HepG2 (cell line): ENCODE data around the gene OGFR. TPM values are rescaled to one million over a fixed set of nuclear protein-coding genes. Genes with fewer than 3 reads are reported as not detected.

Experiments
- ARHGAP35 ChIP-seq: sonication (generic); formaldehyde crosslinking; IDR thresholded peaks from 2 replicates; pipeline ENCODE4 v1.9.0; 2022; ENCODE audit warnings: mild to moderate bottlenecking, inconsistent platforms, moderate library complexity, missing genetic modification reagents, borderline replicate concordance
- CREM ChIP-seq, 2 experiments: sonication (generic) in 1 of 2; formaldehyde crosslinking in 1 of 2; IDR thresholded peaks; 2 replicates each; pipeline versions ENCODE4 v1.4.0 to v1.6.1; 2016 to 2020; ENCODE audit warnings: antibody characterized with exemption in 1 of 2, mild to moderate bottlenecking in 1 of 2, missing genetic modification reagents in 1 of 2
- EHMT2 ChIP-seq: fragments of 200-600 bp; sonication (generic); IDR thresholded peaks from 2 replicates; pipeline ENCODE4 v1.7.0; 2017; ENCODE audit warnings: antibody characterized with exemption, low read depth, low read length, borderline replicate concordance
- HDAC2 ChIP-seq: sonication (generic); formaldehyde crosslinking; IDR thresholded peaks from 2 replicates; pipeline ENCODE4 v1.4.0; 2020; ENCODE audit warnings: missing genetic modification reagents
- NFATC3 ChIP-seq: sonication (generic); formaldehyde crosslinking; IDR thresholded peaks from 2 replicates; pipeline ENCODE4 v1.5.1; 2020; ENCODE audit warnings: mild to moderate bottlenecking, missing genetic modification reagents
- NFE2 ChIP-seq: sonication (generic); formaldehyde crosslinking; IDR thresholded peaks from 2 replicates; pipeline ENCODE4 v1.4.0; 2020; ENCODE audit warnings: missing genetic modification reagents
- POLR2A ChIP-seq, 2 experiments: IDR thresholded peaks; 2 replicates each; pipeline ENCODE4 v1.6.1; 2011; ENCODE audit warnings: low read depth in 2 of 2, low read length in 2 of 2, mild to moderate bottlenecking in 1 of 2, moderate library complexity in 1 of 2; ENCODE audit not compliant: insufficient read depth in 1 of 2
- SRSF1 ChIP-seq: fragments of 200-400 bp; formaldehyde crosslinking; optimal IDR thresholded peaks from 2 replicates; pipeline ENCODE3; 2017; ENCODE audit warnings: mild to moderate bottlenecking, low read depth, low read length, moderate library complexity
- ZNF44 ChIP-seq: sonication (generic); formaldehyde crosslinking; IDR thresholded peaks from 2 replicates; pipeline ENCODE4 v1.5.1; 2020; ENCODE audit warnings: mild to moderate bottlenecking, missing genetic modification reagents
- polyA plus RNA-seq, 8 experiments: library from polyadenylated mRNA; depleted of rRNA in 3 of 8; stranded (reverse) in 7 of 8; unstranded in 1 of 8; fragments of >200 nt; fragmentation: Illumina TruSeq in 4 of 8; extraction: Trizol in 4 of 8; gene quantifications; 2 replicates each; pipeline versions ENCODE4 v1.2.1 to v1.2.3, GENCODE V29; 2011 to 2016; ENCODE audit warnings: low read depth in 4 of 8, missing spikeins in 1 of 8, mixed read lengths in 1 of 8; ENCODE audit not compliant: insufficient read depth in 1 of 8
- total RNA-seq, 5 experiments: library from RNA; depleted of rRNA; stranded (reverse); fragments of >200 nt; fragmentation: Illumina TruSeq; extraction: Trizol; gene quantifications; 2 replicates each; pipeline ENCODE4 v1.2.3, GENCODE V29; 2016; ENCODE audit warnings: low read depth in 1 of 5
- TF ChIP-seq, protein P1 (sequence below): sonication (generic); formaldehyde crosslinking; IDR thresholded peaks from 2 replicates; pipeline ENCODE4 v1.5.1; 2020; ENCODE audit warnings: mild to moderate bottlenecking, moderate library complexity, missing genetic modification reagents
- TF ChIP-seq, protein P2 (sequence below): sonication (generic); formaldehyde crosslinking; IDR thresholded peaks from one replicate; pipeline ENCODE4 v1.5.1; 2020; ENCODE audit warnings: mild to moderate bottlenecking, missing genetic modification reagents; ENCODE audit errors: not compliant biosample characterization
- TF ChIP-seq, protein P3 (sequence below): sonication (generic); formaldehyde crosslinking; IDR thresholded peaks from 2 replicates; pipeline ENCODE4 v1.5.1; 2020; ENCODE audit warnings: mild to moderate bottlenecking, missing genetic modification reagents
- TF ChIP-seq, protein P4 (sequence below): sonication (generic); formaldehyde crosslinking; IDR thresholded peaks from 2 replicates; pipeline ENCODE4 v1.4.0; 2020; ENCODE audit warnings: mild to moderate bottlenecking, missing genetic modification reagents

Gene OGFR
- total and polyA plus RNA-seq, 2 of the 13 experiments (the other 11 are each of a cell fraction or from before 2014, with no cell fraction given) = 47.7 to 81.8 TPM

DNA sequence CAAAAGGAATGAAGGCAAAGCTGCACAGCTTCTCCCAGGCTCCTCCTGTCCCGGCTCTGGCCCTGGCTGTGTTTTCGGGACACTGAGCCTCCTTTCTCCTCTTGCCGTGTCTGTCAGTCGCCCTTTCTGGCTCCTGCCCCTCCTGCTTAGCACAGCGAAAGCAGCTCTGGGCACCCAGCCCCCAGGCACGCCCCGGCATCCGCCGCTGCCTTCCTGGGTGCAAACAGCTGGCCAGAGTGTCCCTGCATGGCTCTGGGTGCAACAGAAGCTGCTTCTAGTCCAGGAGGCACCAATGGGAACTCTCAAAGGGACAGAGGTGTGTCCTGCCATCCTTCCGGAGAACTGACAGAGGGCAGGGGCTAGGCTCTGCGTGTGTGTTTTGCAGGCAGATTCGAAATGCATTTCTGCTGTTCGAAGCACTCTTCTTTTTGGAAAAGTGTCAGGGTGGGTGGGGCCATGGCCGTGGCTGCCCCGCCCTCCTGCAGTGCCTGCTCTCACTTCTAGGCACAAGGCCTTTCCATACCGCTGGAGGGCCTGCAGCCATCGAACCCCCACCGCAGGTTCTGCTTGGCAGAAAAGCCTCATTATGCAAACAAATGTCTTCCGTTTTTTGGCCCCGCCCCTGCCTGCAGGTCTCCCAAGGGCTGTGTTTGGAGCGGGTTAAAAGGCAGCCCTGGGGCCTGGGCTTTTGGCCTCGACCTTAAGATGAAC is 27.7 kb downstream of the OGFR start (continued):
- TF ChIP-seq, protein P1, sequence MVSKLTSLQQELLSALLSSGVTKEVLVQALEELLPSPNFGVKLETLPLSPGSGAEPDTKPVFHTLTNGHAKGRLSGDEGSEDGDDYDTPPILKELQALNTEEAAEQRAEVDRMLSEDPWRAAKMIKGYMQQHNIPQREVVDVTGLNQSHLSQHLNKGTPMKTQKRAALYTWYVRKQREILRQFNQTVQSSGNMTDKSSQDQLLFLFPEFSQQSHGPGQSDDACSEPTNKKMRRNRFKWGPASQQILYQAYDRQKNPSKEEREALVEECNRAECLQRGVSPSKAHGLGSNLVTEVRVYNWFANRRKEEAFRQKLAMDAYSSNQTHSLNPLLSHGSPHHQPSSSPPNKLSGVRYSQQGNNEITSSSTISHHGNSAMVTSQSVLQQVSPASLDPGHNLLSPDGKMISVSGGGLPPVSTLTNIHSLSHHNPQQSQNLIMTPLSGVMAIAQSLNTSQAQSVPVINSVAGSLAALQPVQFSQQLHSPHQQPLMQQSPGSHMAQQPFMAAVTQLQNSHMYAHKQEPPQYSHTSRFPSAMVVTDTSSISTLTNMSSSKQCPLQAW (CRISPR knock-in tag) = no peak
- TF ChIP-seq, protein P2, sequence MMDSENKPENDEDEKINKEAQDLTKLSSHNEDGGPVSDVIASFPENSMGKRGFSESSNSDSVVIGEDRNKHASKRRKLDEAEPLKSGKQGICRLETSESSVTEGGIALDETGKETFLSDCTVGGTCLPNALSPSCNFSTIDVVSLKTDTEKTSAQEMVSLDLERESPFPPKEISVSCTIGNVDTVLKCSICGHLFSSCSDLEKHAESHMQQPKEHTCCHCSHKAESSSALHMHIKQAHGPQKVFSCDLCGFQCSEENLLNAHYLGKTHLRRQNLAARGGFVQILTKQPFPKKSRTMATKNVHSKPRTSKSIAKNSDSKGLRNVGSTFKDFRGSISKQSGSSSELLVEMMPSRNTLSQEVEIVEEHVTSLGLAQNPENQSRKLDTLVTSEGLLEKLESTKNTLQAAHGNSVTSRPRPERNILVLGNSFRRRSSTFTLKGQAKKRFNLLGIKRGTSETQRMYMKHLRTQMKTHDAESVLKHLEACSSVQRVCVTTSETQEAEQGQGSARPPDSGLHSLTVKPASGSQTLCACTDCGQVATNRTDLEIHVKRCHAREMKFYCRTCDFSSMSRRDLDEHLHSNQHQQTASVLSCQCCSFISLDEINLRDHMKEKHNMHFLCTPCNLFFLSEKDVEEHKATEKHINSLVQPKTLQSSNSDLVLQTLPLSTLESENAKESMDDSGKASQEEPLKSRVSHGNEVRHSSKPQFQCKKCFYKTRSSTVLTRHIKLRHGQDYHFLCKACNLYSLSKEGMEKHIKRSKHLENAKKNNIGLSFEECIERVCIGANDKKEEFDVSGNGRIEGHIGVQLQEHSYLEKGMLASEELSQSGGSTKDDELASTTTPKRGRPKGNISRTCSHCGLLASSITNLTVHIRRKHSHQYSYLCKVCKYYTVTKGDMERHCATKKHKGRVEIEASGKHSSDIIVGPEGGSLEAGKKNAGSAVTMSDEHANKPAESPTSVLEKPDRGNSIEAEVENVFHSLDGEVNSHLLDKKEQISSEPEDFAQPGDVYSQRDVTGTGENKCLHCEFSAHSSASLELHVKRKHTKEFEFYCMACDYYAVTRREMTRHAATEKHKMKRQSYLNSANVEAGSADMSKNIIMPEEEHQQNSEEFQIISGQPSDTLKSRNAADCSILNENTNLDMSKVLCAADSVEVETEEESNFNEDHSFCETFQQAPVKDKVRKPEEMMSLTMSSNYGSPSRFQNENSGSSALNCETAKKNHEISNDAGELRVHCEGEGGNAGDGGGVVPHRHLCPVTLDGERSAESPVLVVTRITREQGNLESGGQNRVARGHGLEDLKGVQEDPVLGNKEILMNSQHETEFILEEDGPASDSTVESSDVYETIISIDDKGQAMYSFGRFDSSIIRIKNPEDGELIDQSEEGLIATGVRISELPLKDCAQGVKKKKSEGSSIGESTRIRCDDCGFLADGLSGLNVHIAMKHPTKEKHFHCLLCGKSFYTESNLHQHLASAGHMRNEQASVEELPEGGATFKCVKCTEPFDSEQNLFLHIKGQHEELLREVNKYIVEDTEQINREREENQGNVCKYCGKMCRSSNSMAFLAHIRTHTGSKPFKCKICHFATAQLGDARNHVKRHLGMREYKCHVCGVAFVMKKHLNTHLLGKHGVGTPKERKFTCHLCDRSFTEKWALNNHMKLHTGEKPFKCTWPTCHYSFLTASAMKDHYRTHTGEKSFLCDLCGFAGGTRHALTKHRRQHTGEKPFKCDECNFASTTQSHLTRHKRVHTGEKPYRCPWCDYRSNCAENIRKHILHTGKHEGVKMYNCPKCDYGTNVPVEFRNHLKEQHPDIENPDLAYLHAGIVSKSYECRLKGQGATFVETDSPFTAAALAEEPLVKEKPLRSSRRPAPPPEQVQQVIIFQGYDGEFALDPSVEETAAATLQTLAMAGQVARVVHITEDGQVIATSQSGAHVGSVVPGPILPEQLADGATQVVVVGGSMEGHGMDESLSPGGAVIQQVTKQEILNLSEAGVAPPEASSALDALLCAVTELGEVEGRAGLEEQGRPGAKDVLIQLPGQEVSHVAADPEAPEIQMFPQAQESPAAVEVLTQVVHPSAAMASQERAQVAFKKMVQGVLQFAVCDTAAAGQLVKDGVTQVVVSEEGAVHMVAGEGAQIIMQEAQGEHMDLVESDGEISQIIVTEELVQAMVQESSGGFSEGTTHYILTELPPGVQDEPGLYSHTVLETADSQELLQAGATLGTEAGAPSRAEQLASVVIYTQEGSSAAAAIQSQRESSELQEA (CRISPR knock-in tag) = peak; percentile 42
- TF ChIP-seq SRSF1 (peak; percentile 60), CREM (IDR thresholded peaks at IDR 0.05) (no peak), CREM (CRISPR knock-in tag; IDR thresholded peaks at IDR 0.05) (no peak), ZNF44 (no peak), NFE2 (CRISPR knock-in tag) (no peak), ARHGAP35 (CRISPR knock-in tag) (no peak), EHMT2 (no peak), HDAC2 (CRISPR knock-in tag) (0 out of 2 replicates have a peak, but pooled peaks have one; percentile 15), POLR2A (IDR thresholded peaks at IDR 0.05; ENCODE audit: insufficient read depth in 1 of 2, low read depth in 2 of 2, low read length in 2 of 2) (no peak), NFATC3 (CRISPR knock-in tag) (no peak)
- TF ChIP-seq, protein P3, sequence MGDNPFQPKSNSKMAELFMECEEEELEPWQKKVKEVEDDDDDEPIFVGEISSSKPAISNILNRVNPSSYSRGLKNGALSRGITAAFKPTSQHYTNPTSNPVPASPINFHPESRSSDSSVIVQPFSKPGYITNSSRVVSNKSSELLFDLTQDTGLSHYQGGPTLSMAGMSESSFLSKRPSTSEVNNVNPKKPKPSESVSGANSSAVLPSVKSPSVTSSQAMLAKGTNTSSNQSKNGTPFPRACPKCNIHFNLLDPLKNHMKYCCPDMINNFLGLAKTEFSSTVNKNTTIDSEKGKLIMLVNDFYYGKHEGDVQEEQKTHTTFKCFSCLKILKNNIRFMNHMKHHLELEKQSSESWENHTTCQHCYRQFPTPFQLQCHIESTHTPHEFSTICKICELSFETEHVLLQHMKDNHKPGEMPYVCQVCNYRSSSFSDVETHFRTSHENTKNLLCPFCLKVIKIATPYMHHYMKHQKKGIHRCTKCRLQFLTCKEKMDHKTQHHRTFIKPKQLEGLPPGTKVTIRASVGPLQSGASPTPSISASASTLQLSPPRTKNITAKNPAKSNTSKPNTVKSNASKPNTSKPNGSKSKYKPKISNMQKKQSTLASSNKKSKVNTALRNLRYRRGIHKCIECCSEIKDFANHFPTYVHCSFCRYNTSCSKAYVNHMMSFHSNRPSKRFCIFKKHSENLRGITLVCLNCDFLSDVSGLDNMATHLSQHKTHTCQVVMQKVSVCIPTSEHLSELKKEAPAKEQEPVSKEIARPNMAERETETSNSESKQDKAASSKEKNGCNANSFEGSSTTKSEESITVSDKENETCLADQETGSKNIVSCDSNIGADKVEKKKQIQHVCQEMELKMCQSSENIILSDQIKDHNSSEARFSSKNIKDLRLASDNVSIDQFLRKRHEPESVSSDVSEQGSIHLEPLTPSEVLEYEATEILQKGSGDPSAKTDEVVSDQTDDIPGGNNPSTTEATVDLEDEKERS (CRISPR knock-in tag) = no peak
- TF ChIP-seq, protein P4, sequence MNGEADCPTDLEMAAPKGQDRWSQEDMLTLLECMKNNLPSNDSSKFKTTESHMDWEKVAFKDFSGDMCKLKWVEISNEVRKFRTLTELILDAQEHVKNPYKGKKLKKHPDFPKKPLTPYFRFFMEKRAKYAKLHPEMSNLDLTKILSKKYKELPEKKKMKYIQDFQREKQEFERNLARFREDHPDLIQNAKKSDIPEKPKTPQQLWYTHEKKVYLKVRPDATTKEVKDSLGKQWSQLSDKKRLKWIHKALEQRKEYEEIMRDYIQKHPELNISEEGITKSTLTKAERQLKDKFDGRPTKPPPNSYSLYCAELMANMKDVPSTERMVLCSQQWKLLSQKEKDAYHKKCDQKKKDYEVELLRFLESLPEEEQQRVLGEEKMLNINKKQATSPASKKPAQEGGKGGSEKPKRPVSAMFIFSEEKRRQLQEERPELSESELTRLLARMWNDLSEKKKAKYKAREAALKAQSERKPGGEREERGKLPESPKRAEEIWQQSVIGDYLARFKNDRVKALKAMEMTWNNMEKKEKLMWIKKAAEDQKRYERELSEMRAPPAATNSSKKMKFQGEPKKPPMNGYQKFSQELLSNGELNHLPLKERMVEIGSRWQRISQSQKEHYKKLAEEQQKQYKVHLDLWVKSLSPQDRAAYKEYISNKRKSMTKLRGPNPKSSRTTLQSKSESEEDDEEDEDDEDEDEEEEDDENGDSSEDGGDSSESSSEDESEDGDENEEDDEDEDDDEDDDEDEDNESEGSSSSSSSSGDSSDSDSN (CRISPR knock-in tag) = no peak
